NOMO-1 (cell line): ENCODE measurements around the gene TBC1D32.
"Not testable (repeated sequence)": the region's sequence is repeated elsewhere in the genome, so short reads cannot be mapped to it uniquely, and the experiment has no call there.

Experiments
- DNase-seq, 2 experiments: peaks; one replicate each; lab custom pipeline; 2025; ENCODE audit not compliant: unreplicated experiment in 2 of 2; lab: John Stamatoyannopoulos, UW

The TBC1D32 gene

GRCh38 chr6:121236984-121237383, 97.3 kb downstream of the TBC1D32 start:
- no peak for DNase-seq

GRCh38 chr6:121235386-121235785, 98.9 kb downstream of the TBC1D32 start:
- DNase-seq = no peak

- DNase-seq = no peak
Observed at GRCh38 chr6:121223930-121224329, 110.3 kb downstream of the TBC1D32 start.

- DNase-seq = no peak
Observed at GRCh38 chr6:121223212-121223611, 111.1 kb downstream of the TBC1D32 start.

- no peak for DNase-seq
Observed at GRCh38 chr6:121222656-121223055, 111.6 kb downstream of the TBC1D32 start.

GRCh38 chr6:121216928-121217327, 117.4 kb downstream of the TBC1D32 start:
- DNase-seq = no peak

- not testable (repeated sequence) for DNase-seq
Observed at GRCh38 chr6:121213341-121213740, 120.9 kb downstream of the TBC1D32 start.

GRCh38 chr6:121210943-121211342, 123.3 kb downstream of the TBC1D32 start:
- no peak for DNase-seq

GRCh38 chr6:121205569-121205968, 128.7 kb downstream of the TBC1D32 start:
- no peak for DNase-seq

- DNase-seq = peak in 1 of 2 experiments; percentile 21
Observed at GRCh38 chr6:121201105-121201504, 133.2 kb downstream of the TBC1D32 start.

GRCh38 chr6:121196042-121196441, 138.2 kb downstream of the TBC1D32 start:
- not testable (repeated sequence) for DNase-seq

- no peak for DNase-seq
Observed at GRCh38 chr6:121190122-121190521, 144.2 kb downstream of the TBC1D32 start.

GRCh38 chr6:121188356-121188755, 145.9 kb downstream of the TBC1D32 start:
- no peak for DNase-seq

- no peak for DNase-seq
Observed at GRCh38 chr6:121187833-121188200, 146.5 kb downstream of the TBC1D32 start.

GRCh38 chr6:121187200-121187832, 147.0 kb downstream of the TBC1D32 start:
- DNase-seq = no peak

- DNase-seq = no peak
Observed at GRCh38 chr6:121183742-121184141, 150.5 kb downstream of the TBC1D32 start.

GRCh38 chr6:121175827-121176226, 158.5 kb downstream of the TBC1D32 start:
- no peak for DNase-seq

- DNase-seq = not testable (repeated sequence)
Observed at GRCh38 chr6:121172451-121172850, 161.8 kb downstream of the TBC1D32 start.

GRCh38 chr6:121171879-121172278, 162.4 kb downstream of the TBC1D32 start:
- DNase-seq = no peak

- DNase-seq = no peak
Observed at GRCh38 chr6:121161886-121162285, 172.4 kb downstream of the TBC1D32 start.

- no peak for DNase-seq
Observed at GRCh38 chr6:121160276-121160675, 174.0 kb downstream of the TBC1D32 start.

GRCh38 chr6:121158891-121159290, 175.4 kb downstream of the TBC1D32 start:
- DNase-seq = no peak

- no peak for DNase-seq
Observed at GRCh38 chr6:121158438-121158837, 175.8 kb downstream of the TBC1D32 start.
